ENCODE data around the gene CYP4F3. TPM values are rescaled to one million over a fixed set of nuclear protein-coding genes. Genes with fewer than 3 reads are reported as not detected.
A peak's percentile ranks its signal among the peaks of the same experiment; 100 is the strongest.

Gene CYP4F3
- total and polyA plus RNA-seq, 12 donors = 0.01 to 1.8 (median 0.37) TPM; not detected in 2

- intact Hi-C loops (cut with DNase I) = no loop called here
These were observed 354 bp downstream of the CYP4F3 start for GRCh38 chr19:15640904-15641597.

DNA sequence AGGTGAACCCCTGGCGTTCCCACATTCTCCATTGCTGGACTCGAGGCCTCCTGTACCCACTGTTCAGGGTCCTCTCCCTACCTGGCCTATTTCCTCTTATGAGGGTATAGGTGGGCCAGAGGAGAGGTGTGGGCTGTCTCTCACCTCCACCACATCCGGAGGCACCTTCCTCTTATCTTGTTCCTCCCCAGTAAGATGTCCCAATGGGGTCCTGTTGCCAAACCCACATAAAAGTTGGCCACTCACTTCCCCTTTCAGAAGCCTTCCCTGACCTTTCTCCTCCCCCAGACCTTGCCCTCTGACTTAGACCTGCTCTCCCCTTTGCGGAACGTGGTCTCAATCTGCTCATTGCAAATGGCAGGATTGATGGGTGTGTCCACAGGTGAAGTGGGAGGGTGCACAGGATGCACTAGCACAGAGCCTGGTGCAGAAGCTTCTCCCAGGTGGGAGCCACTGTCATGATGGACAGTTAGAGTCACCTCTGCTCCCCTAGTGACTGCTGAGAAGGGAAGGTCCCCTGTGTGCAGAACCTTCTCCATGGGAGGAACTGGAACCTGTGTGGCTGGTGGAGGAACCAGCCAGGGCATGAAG, 1.3 kb downstream of the CYP4F3 start:
- WGBS, 2 donors = 76% methylated on average over 5 of the region's 5 CpGs
- Histone ChIP-seq H3K27ac (peak overlapping the region in 1 of 10 donors; percentile 71), H3K9me3 (no peaks in the 10 kb centered on the region), H3K4me3 (no peak overlapping the region), H3K27me3 (peaks cover 0 to 6% (median 0%) of the 10 kb centered on the region in 7 donors), H3K4me1 (peaks cover 0 to 18% (median 0%) of the 10 kb centered on the region in 9 donors), H3K36me3 (no peaks in the 10 kb centered on the region)
- intact Hi-C loops (cut with DNase I) = no loop called here
- TF ChIP-seq CTCF (IDR thresholded peaks at IDR 0.05) = no peak
- ATAC-seq = peak in 3 of 8 donors; percentile 13 to 41 (median 38)
- DNase-seq = no peak

More at GRCh38 chr19:15640904-15641597, 354 bp downstream of the CYP4F3 start:
- TF ChIP-seq CTCF (IDR thresholded peaks at IDR 0.05) = no peak
- Histone ChIP-seq H3K36me3 (no peaks in the 10 kb centered on the region), H3K9me3 (no peaks in the 10 kb centered on the region), H3K4me3 (no peak overlapping the region), H3K27me3 (peaks cover 0 to 8% (median 0%) of the 10 kb centered on the region in 7 donors), H3K27ac (peak overlapping the region in 1 of 10 donors; percentile 71), H3K4me1 (peaks cover 0 to 18% (median 0%) of the 10 kb centered on the region in 9 donors)
- no peak for DNase-seq
- WGBS, 2 donors = 71 to 77% methylated on average over 12 of the region's 12 CpGs
- peak in 2 of 8 donors; percentile 20 to 22 for ATAC-seq

DNA sequence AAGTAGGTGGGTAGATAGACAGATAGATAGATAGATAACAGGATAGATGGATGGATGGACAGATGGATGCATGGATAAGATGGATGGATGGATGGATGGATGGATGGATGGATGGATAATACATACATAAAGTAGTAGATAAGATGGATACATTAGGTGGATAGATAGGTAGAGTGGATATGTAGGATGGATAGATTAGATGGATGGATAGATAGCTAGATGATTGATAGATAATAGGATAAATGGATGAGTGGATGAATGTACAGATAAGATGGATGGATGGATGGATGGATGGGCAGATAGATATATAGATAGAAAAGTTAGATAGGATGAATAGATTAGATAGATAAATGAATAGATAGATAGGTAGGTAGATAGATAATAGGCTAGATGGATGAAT, 2.1 kb downstream of the CYP4F3 start:
- peaks cover 0 to 1% (median 0%) of the 10 kb centered on the region in 7 donors for H3K27me3 ChIP-seq
- H3K4me1 ChIP-seq = peaks cover 0 to 18% (median 0%) of the 10 kb centered on the region in 9 donors
- no peak overlapping the region for H3K4me3 ChIP-seq
- no peak for TF ChIP-seq CTCF (IDR thresholded peaks at IDR 0.05)
- intact Hi-C loops (cut with DNase I) = no loop called here
- no peak for ATAC-seq
- DNase-seq = no peak
- H3K9me3 ChIP-seq = peaks cover 0 to 4% (median 0%) of the 10 kb centered on the region in 11 donors
- H3K36me3 ChIP-seq = no peaks in the 10 kb centered on the region
- no peak overlapping the region for H3K27ac ChIP-seq

DNA sequence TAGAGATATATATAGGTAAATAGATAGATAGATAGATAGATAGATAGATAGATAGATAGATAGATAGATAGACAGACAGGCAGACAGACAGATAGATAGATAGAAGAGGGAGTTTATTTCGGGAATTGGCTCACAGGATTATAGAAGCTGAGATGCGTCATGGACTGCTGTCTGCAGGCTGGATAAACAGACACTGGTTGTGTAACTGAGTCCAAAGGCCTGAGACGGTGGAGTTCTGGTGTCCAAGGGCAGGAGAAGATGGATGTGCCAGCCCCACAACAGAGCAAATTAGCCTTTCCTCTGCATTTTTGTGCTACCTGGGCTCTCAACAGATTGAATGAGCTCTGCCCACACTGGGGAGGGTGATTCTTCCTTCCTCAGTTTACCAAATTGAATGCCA, 2.7 kb downstream of the CYP4F3 start:
- Histone ChIP-seq H3K4me3 (no peak overlapping the region), H3K27ac (no peak overlapping the region), H3K9me3 (peaks cover 0 to 9% (median 0%) of the 10 kb centered on the region in 11 donors), H3K4me1 (peaks cover 0 to 18% (median 0%) of the 10 kb centered on the region in 9 donors), H3K36me3 (no peaks in the 10 kb centered on the region), H3K27me3 (no peaks in the 10 kb centered on the region)
- intact Hi-C loops (cut with DNase I) = no loop called here
- ATAC-seq (no peak), DNase-seq (no peak)
- 80% methylated on average over 3 of the region's 3 CpGs for WGBS, 2 donors
- TF ChIP-seq CTCF (IDR thresholded peaks at IDR 0.05) = no peak

Measured in heart right ventricle (tissue), 16 donors.